ENCODE results near the gene REV3L. TPM values are rescaled to one million over a fixed set of nuclear protein-coding genes. Genes with fewer than 3 reads are reported as not detected.

Gene REV3L
- total RNA-seq, 1 donor from 2014 or later, result 40.5 TPM

DNA sequence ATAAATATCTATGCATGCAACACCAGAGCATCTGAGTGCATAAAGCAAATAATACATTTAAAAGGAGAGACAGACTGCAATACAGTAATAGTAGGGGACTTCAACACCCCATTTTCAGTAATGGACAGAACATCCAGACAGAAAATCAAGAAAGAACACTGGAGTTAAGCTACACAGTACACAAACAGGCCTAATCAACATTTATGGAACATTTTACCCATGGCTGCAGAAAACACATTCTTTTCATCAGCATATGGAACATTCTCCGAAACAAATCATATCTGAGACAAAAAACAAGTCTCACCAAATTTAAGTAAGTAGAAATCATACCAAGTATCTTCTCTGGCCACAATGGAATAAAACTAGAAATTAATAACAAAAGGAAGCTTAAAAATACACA is 50.5 kb downstream of the REV3L start:
- Mint-ChIP-seq H3K36me3 (ENCODE audit: insufficient read depth) (peaks cover 51% of the 10 kb centered on the region), H3K4me3 (ENCODE audit: low read depth) (no peak overlapping the region), H3K27ac (no peak overlapping the region), H3K4me1 (ENCODE audit: low read depth) (peaks cover 13% of the 10 kb centered on the region), H3K9me3 (ENCODE audit: low read depth) (peaks cover 30% of the 10 kb centered on the region), H3K27me3 (no peaks in the 10 kb centered on the region)
- TF ChIP-seq, protein P1, sequence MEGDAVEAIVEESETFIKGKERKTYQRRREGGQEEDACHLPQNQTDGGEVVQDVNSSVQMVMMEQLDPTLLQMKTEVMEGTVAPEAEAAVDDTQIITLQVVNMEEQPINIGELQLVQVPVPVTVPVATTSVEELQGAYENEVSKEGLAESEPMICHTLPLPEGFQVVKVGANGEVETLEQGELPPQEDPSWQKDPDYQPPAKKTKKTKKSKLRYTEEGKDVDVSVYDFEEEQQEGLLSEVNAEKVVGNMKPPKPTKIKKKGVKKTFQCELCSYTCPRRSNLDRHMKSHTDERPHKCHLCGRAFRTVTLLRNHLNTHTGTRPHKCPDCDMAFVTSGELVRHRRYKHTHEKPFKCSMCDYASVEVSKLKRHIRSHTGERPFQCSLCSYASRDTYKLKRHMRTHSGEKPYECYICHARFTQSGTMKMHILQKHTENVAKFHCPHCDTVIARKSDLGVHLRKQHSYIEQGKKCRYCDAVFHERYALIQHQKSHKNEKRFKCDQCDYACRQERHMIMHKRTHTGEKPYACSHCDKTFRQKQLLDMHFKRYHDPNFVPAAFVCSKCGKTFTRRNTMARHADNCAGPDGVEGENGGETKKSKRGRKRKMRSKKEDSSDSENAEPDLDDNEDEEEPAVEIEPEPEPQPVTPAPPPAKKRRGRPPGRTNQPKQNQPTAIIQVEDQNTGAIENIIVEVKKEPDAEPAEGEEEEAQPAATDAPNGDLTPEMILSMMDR (IDR thresholded peaks at IDR 0.05; ENCODE audit: unreplicated experiment), result no peak
- no peak for DNase-seq (ENCODE audit: low spot score, unreplicated experiment)

DNA sequence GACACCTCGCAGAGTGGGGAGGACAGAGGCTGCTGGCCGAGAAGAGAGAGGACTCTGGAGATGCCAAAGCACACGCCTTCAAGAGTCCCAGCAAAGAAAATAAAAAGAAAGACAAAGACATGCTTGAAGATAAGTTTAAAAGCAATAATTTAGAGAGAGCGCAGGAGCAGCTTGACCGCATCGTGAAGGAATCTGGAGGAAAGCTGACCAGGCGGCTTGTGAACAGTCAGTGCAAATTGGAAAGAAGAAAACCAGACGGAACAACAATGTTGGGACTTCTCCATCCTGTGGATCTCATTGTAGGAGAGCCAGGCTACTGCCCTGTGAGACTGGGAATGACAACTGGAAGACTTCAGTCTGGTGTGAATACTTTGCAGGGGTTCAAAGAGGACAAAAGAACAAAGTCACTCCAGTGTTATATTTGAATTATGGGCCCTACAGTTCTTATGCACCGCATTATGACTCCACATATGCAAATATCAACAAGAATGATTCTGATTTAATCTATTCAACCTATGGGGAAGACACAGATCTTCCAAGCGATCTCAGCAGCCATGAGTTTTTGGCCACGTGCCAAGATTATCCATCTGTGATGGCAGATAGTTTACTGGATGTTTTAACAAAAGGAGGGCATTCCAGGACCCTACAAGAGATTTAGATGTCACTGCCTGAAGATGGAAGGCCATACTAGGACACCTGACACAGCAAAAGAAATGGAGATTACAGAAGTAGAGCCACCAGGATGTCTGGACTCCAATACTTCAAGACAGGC is 52.2 kb downstream of the REV3L start:
- TF ChIP-seq, protein P1 (IDR thresholded peaks at IDR 0.05; ENCODE audit: unreplicated experiment), result no peak
- peak overlapping the region; percentile 82 for H3K27ac Mint-ChIP-seq
- H3K27me3 Mint-ChIP-seq, result no peaks in the 10 kb centered on the region
- H3K4me3 Mint-ChIP-seq (ENCODE audit: low read depth), result no peak overlapping the region
- H3K9me3 Mint-ChIP-seq (ENCODE audit: low read depth), result peaks cover 23% of the 10 kb centered on the region
- peaks cover 52% of the 10 kb centered on the region for H3K36me3 Mint-ChIP-seq (ENCODE audit: insufficient read depth)
- no peak for DNase-seq (ENCODE audit: low spot score, unreplicated experiment)
- peaks cover 13% of the 10 kb centered on the region for H3K4me1 Mint-ChIP-seq (ENCODE audit: low read depth)

DNA sequence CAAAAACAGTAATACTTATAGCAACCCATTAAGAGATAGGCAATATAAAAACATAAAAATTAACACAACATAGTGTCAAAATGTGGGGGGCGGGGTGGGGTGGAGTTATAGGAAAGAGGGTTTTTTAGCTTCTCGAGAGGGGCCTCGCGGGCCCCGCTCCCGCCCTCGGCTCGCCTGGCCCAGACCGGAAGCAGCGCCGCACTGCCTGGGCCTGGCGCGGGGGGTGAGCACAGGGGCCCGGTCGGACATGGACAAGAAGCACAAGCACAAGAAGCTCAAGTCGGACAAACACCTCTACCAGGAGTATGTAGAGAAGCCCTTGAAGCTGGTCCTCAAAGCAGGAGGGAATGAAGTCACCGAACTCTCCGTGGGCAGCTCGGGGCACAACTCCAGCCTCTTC is 53.4 kb downstream of the REV3L start:
- no peak for DNase-seq (ENCODE audit: low spot score, unreplicated experiment)
- Mint-ChIP-seq H3K4me3 (ENCODE audit: low read depth) (no peak overlapping the region), H3K9me3 (ENCODE audit: low read depth) (peaks cover 18% of the 10 kb centered on the region), H3K27me3 (no peaks in the 10 kb centered on the region), H3K27ac (no peak overlapping the region), H3K36me3 (ENCODE audit: insufficient read depth) (peaks cover 46% of the 10 kb centered on the region), H3K4me1 (ENCODE audit: low read depth) (peaks cover 13% of the 10 kb centered on the region)
- TF ChIP-seq, protein P1 (IDR thresholded peaks at IDR 0.05; ENCODE audit: unreplicated experiment), result no peak

DNA sequence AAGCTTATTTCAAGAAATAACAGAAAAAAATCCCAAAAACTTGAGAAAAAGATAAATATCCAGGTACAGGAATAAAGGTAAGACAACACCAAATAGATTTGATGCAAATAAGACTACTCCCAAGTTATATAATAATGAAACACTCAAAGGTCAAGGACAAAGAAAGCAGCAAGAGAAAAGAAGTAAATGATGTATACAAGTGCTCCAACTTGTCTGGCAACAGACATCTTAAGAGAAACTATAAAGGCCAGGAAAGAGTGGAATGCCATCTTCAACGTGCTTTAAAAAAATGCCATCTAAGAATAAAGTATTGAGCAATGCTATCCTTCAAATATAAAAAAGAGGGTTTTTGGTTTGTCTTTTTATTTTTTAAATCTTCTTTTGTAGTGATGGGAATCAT is 54.2 kb downstream of the REV3L start:
- Mint-ChIP-seq H3K36me3 (ENCODE audit: insufficient read depth) (peaks cover 43% of the 10 kb centered on the region), H3K4me3 (ENCODE audit: low read depth) (no peak overlapping the region), H3K9me3 (ENCODE audit: low read depth) (peaks cover 18% of the 10 kb centered on the region)

GRCh38 chr6:111427341-111428116 is 55.5 kb downstream of the REV3L start:
- H3K36me3 Mint-ChIP-seq (ENCODE audit: insufficient read depth), result peaks cover 43% of the 10 kb centered on the region
- H3K27ac Mint-ChIP-seq, result no peak overlapping the region
- no peak overlapping the region for H3K4me3 Mint-ChIP-seq (ENCODE audit: low read depth)
- no peak for DNase-seq (ENCODE audit: low spot score, unreplicated experiment)
- TF ChIP-seq, protein P1 (IDR thresholded peaks at IDR 0.05; ENCODE audit: unreplicated experiment), result no peak
- H3K27me3 Mint-ChIP-seq, result no peaks in the 10 kb centered on the region
- peaks cover 18% of the 10 kb centered on the region for H3K9me3 Mint-ChIP-seq (ENCODE audit: low read depth)
- peaks cover 9% of the 10 kb centered on the region for H3K4me1 Mint-ChIP-seq (ENCODE audit: low read depth)

More for the DNA sequence above, 54.2 kb downstream of the REV3L start:
- no peak overlapping the region for H3K27ac Mint-ChIP-seq
- H3K4me1 Mint-ChIP-seq (ENCODE audit: low read depth), result peaks cover 13% of the 10 kb centered on the region
- TF ChIP-seq, protein P1 (IDR thresholded peaks at IDR 0.05; ENCODE audit: unreplicated experiment), result no peak
- no peaks in the 10 kb centered on the region for H3K27me3 Mint-ChIP-seq
- no peak for DNase-seq (ENCODE audit: low spot score, unreplicated experiment)

Data from progenitor cell of endocrine pancreas (in vitro differentiated cells).